Activated CD8-positive, alpha-beta memory T cell treated with anti-CD3 and anti-CD28 coated beads, Interleukin-2, amount 50 U/mL, for 1 hour (primary cell): ENCODE data around the gene FAM163B.
"Not testable (repeated sequence)": the region's sequence is repeated elsewhere in the genome, so short reads cannot be mapped to it uniquely, and the experiment has no call there.

ENCODE experiments used
- DNase-seq: peaks from one replicate; pipeline ENCODE4 v3.0.0-alpha.2; 2020; ENCODE audit errors: extremely low read depth

FAM163B gene

GRCh38 chr9:133569891-133570690 lies 39.1 kb downstream of the FAM163B start:
- no peak for DNase-seq

- no peak for DNase-seq
Observed at GRCh38 chr9:133569121-133569785, 39.9 kb downstream of the FAM163B start.

- no peak for DNase-seq
Observed at GRCh38 chr9:133568186-133568585, 41.0 kb downstream of the FAM163B start.

GRCh38 chr9:133566817-133567216 lies 42.4 kb downstream of the FAM163B start:
- DNase-seq = no peak

GRCh38 chr9:133566382-133566781 lies 42.8 kb downstream of the FAM163B start:
- DNase-seq = no peak

- no peak for DNase-seq
Observed at GRCh38 chr9:133564451-133565116, 44.6 kb downstream of the FAM163B start.

GRCh38 chr9:133563814-133564213 lies 45.4 kb downstream of the FAM163B start:
- not testable (repeated sequence) for DNase-seq

GRCh38 chr9:133563291-133563796 lies 45.8 kb downstream of the FAM163B start:
- DNase-seq = no peak

GRCh38 chr9:133562611-133563290 lies 46.4 kb downstream of the FAM163B start:
- no peak for DNase-seq

- no peak for DNase-seq
Observed at GRCh38 chr9:133561976-133562554, 47.1 kb downstream of the FAM163B start.

- DNase-seq = no peak
Observed at GRCh38 chr9:133560944-133561343, 48.2 kb downstream of the FAM163B start.

- no peak for DNase-seq
Observed at GRCh38 chr9:133560311-133560710, 48.9 kb downstream of the FAM163B start.

GRCh38 chr9:133558191-133559126 lies 50.7 kb downstream of the FAM163B start:
- no peak for DNase-seq

GRCh38 chr9:133557581-133557980 lies 51.6 kb downstream of the FAM163B start:
- no peak for DNase-seq

GRCh38 chr9:133556354-133556753 lies 52.8 kb downstream of the FAM163B start:
- DNase-seq = no peak

- no peak for DNase-seq
Observed at GRCh38 chr9:133554729-133555128, 54.5 kb downstream of the FAM163B start.

GRCh38 chr9:133553973-133554713 lies 55.0 kb downstream of the FAM163B start:
- DNase-seq = no peak

GRCh38 chr9:133553123-133553522 lies 56.1 kb downstream of the FAM163B start:
- no peak for DNase-seq

- no peak for DNase-seq
Observed at GRCh38 chr9:133552236-133552635, 57.0 kb downstream of the FAM163B start.

- DNase-seq = no peak
Observed at GRCh38 chr9:133551446-133551845, 57.7 kb downstream of the FAM163B start.
